Natural killer cell (primary cell): ENCODE measurements around the gene ACHE. TPM values are rescaled to one million over a fixed set of nuclear protein-coding genes. Genes with fewer than 3 reads are reported as not detected.
"Not testable (repeated sequence)": the region's sequence is repeated elsewhere in the genome, so short reads cannot be mapped to it uniquely, and the experiment has no call there.

Experiments used
- ATAC-seq, 3 donors: fragments of 150-1000 bp in 2 of 3; fragments of 200-7000 bp in 1 of 3; cut with Tn5 transposase; 1 replicate in 1 of 3; 2 replicates in 2 of 3; pipeline ENCODE4 v1.10.0; 2021; ENCODE audit warnings: mild to moderate bottlenecking in 2 of 3, moderate library complexity in 2 of 3
- DNase-seq, 2 donors: peaks; one replicate each; pipeline versions ENCODE4 v3.0.0 to v3.0.0-alpha.2; 2013 to 2021; ENCODE audit warnings: mixed read lengths in 1 of 2
- H3K27ac ChIP-seq: one replicate; pipeline ENCODE4 v1.5.1; 2013; ENCODE audit warnings: mild to moderate bottlenecking, low read length
- H3K27me3 ChIP-seq: one replicate; pipeline ENCODE4 v1.6.1; 2013; ENCODE audit warnings: low read length; ENCODE audit not compliant: control insufficient read depth, insufficient read depth
- H3K36me3 ChIP-seq: one replicate; pipeline ENCODE4 v1.6.1; 2013; ENCODE audit warnings: low read length; ENCODE audit not compliant: control insufficient read depth, insufficient read depth
- H3K4me1 ChIP-seq: one replicate; pipeline ENCODE4 v1.6.1; 2013; ENCODE audit warnings: low read length; ENCODE audit not compliant: control insufficient read depth, insufficient read depth
- H3K4me3 ChIP-seq: one replicate; pipeline ENCODE4 v1.5.1; 2013; ENCODE audit warnings: low read length
- H3K9me3 ChIP-seq: one replicate; pipeline ENCODE4 v1.6.1; 2013; ENCODE audit warnings: low read length; ENCODE audit not compliant: control insufficient read depth, insufficient read depth
- H3K27ac Mint-ChIP-seq, 2 donors: one replicate each; pipeline ENCODE4 v1.8.0; 2022; ENCODE audit warnings: mild to moderate bottlenecking in 2 of 2, mixed read lengths in 2 of 2, moderate library complexity in 1 of 2
- H3K27me3 Mint-ChIP-seq, 2 donors: one replicate each; pipeline ENCODE4 v1.8.0; 2022; ENCODE audit warnings: low read depth in 2 of 2, mixed read lengths in 2 of 2
- H3K36me3 Mint-ChIP-seq: one replicate; pipeline ENCODE4 v1.8.0; 2022; ENCODE audit warnings: mixed read lengths
- H3K4me1 Mint-ChIP-seq, 2 donors: one replicate each; pipeline ENCODE4 v1.8.0; 2022; ENCODE audit warnings: mixed read lengths in 2 of 2
- H3K4me3 Mint-ChIP-seq: one replicate; pipeline ENCODE4 v1.8.0; 2022; ENCODE audit warnings: mild to moderate bottlenecking, moderate library complexity, mixed read lengths
- H3K9me3 Mint-ChIP-seq, 2 donors: one replicate each; pipeline ENCODE4 v1.8.0; 2022; ENCODE audit warnings: mixed read lengths in 2 of 2
- CTCF ChIP-seq: fragments of 200-600 bp; IDR thresholded peaks from one replicate; pipeline ENCODE4 v1.8.0; 2022; ENCODE audit warnings: antibody characterized with exemption
- WGBS: methylation state at CpG from one replicate; pipeline ENCODE4 v1.1.7; 2013; ENCODE audit warnings: missing lambda C conversion rate; ENCODE audit not compliant: insufficient coverage; 5-methylcytosine and 5-hydroxymethylcytosine counted together
- intact Hi-C: fragments of 100-400 bp; cut with micrococcal nuclease; formaldehyde crosslinking; loops from one replicate; pipeline ENCODE4 v1.14.2; 2022
- total RNA-seq, 4 donors: library from RNA; stranded (reverse); fragments of 120-200 nt in 1 of 4; gene quantifications; one replicate each; pipeline versions ENCODE4 v1.2.3 to v1.2.4, GENCODE V29; 2013 to 2022

The ACHE gene
- total RNA-seq, 3 donors from 2014 or later (not counting 1 experiment from before 2014, with no cell fraction given): 0.18 to 0.84 (median 0.47) TPM

- no peaks in the 10 kb centered on the region for H3K27me3 ChIP-seq
- no peak for TF ChIP-seq CTCF
- DNase-seq: no peak
- ATAC-seq: no peak
- H3K27me3 Mint-ChIP-seq: no peaks in the 10 kb centered on the region
- H3K36me3 Mint-ChIP-seq: no peaks in the 10 kb centered on the region
- H3K4me3 Mint-ChIP-seq: no peak overlapping the region
- H3K9me3 ChIP-seq: no peaks in the 10 kb centered on the region
- intact Hi-C loops: loop anchor here (10.0 kb wide), 1 partner anchor 385 kb away; the partner anchor contains the start of gene TSC22D4
- no peak overlapping the region for H3K4me3 ChIP-seq
- H3K27ac ChIP-seq: no peak overlapping the region
- 97% methylated on average over 15 of the region's 15 CpGs for WGBS
- H3K9me3 Mint-ChIP-seq: no peaks in the 10 kb centered on the region
- H3K36me3 ChIP-seq: peaks cover 43% of the 10 kb centered on the region
- H3K4me1 ChIP-seq: no peaks in the 10 kb centered on the region
- peaks cover 0 to 4% of the 10 kb centered on the region in 2 donors for H3K4me1 Mint-ChIP-seq
- no peak overlapping the region for H3K27ac Mint-ChIP-seq
These were observed 35.8 kb downstream of the ACHE start for GRCh38 chr7:100859856-100860255.

GRCh38 chr7:100856871-100857282, 38.8 kb downstream of the ACHE start:
- H3K4me3 Mint-ChIP-seq: no peak overlapping the region
- Histone ChIP-seq H3K27me3 (no peaks in the 10 kb centered on the region), H3K9me3 (no peaks in the 10 kb centered on the region), H3K36me3 (peaks cover 30% of the 10 kb centered on the region), H3K27ac (no peak overlapping the region), H3K4me1 (peaks cover 22% of the 10 kb centered on the region), H3K4me3 (no peak overlapping the region)
- DNase-seq (peak in 1 of 2 donors; percentile 1), ATAC-seq (no peak)
- intact Hi-C loops: loop anchor here (10.0 kb wide), 1 partner anchor 382 kb away; the partner anchor contains the start of gene TSC22D4
- no peaks in the 10 kb centered on the region for H3K27me3 Mint-ChIP-seq
- 97% methylated on average over 16 of the region's 16 CpGs for WGBS
- H3K9me3 Mint-ChIP-seq: no peaks in the 10 kb centered on the region
- TF ChIP-seq CTCF: no peak
- no peak overlapping the region for H3K27ac Mint-ChIP-seq
- H3K4me1 Mint-ChIP-seq: peaks cover 5 to 29% of the 10 kb centered on the region in 2 donors
- H3K36me3 Mint-ChIP-seq: no peaks in the 10 kb centered on the region

GRCh38 chr7:100855515-100855914, 40.2 kb downstream of the ACHE start:
- Mint-ChIP-seq H3K9me3 (no peaks in the 10 kb centered on the region), H3K27ac (peak overlapping the region in 1 of 2 donors; percentile 41), H3K36me3 (no peaks in the 10 kb centered on the region), H3K4me1 (peaks cover 8 to 32% of the 10 kb centered on the region in 2 donors), H3K27me3 (no peaks in the 10 kb centered on the region), H3K4me3 (peak overlapping the region; percentile 6)
- Histone ChIP-seq H3K4me1 (peaks cover 28% of the 10 kb centered on the region), H3K9me3 (no peaks in the 10 kb centered on the region), H3K4me3 (no peak overlapping the region), H3K36me3 (peaks cover 20% of the 10 kb centered on the region), H3K27ac (no peak overlapping the region), H3K27me3 (no peaks in the 10 kb centered on the region)
- DNase-seq (peak in 1 of 2 donors; percentile 1), ATAC-seq (no peak)
- TF ChIP-seq CTCF: no peak
- WGBS: 92% methylated on average over 10 of the region's 10 CpGs
- intact Hi-C loops: loop anchor here (10.0 kb wide), 1 partner anchor 381 kb away; the partner anchor contains the start of gene TSC22D4

- peak overlapping the region in 1 of 2 donors; percentile 41 for H3K27ac Mint-ChIP-seq
These were observed 40.8 kb downstream of the ACHE start for GRCh38 chr7:100854899-100855298.

More at GRCh38 chr7:100854899-100855298, 40.8 kb downstream of the ACHE start:
- H3K36me3 Mint-ChIP-seq, H3K27me3 Mint-ChIP-seq, H3K27ac ChIP-seq, H3K27me3 ChIP-seq, H3K9me3 Mint-ChIP-seq, H3K9me3 ChIP-seq, ATAC-seq, H3K4me3 Mint-ChIP-seq, H3K4me3 ChIP-seq: not testable (repeated sequence)
- intact Hi-C loops: loop anchor here (5.0 to 10.0 kb wide), 2 partner anchors 58 to 380 kb away; partner anchors contain the start of gene TSC22D4
- peaks cover 8 to 32% of the 10 kb centered on the region in 2 donors for H3K4me1 Mint-ChIP-seq
- Histone ChIP-seq H3K4me1 (peaks cover 28% of the 10 kb centered on the region), H3K36me3 (peaks cover 14% of the 10 kb centered on the region)
- 99% methylated on average over 9 of the region's 9 CpGs for WGBS
- DNase-seq: peak in 1 of 2 donors; percentile 2
